Embryonic facial prominence (tissue), 1 donor: ENCODE results near the gene LYVE1.

Experiments
- DNase-seq: peaks from one replicate; pipeline ENCODE4 v3.0.0-alpha.2; 2016; ENCODE audit errors: extremely low spot score

Gene LYVE1

GRCh38 chr11:10592331-10592730, 23.9 kb upstream of the LYVE1 start:
- peak; percentile 53 for DNase-seq

GRCh38 chr11:10591741-10592140, 23.3 kb upstream of the LYVE1 start:
- no peak for DNase-seq

GRCh38 chr11:10590218-10590915, 21.9 kb upstream of the LYVE1 start:
- DNase-seq, result peak; percentile 56

GRCh38 chr11:10588904-10589303, 20.4 kb upstream of the LYVE1 start:
- DNase-seq, result no peak

- DNase-seq, result no peak
Observed at GRCh38 chr11:10587995-10588394, 19.5 kb upstream of the LYVE1 start.

GRCh38 chr11:10587388-10587787, 18.9 kb upstream of the LYVE1 start:
- DNase-seq, result no peak

- no peak for DNase-seq
Observed at GRCh38 chr11:10584071-10584501, 15.6 kb upstream of the LYVE1 start.

- DNase-seq, result no peak
Observed at GRCh38 chr11:10581481-10582019, 13.1 kb upstream of the LYVE1 start.

GRCh38 chr11:10580623-10581022, 12.2 kb upstream of the LYVE1 start:
- no peak for DNase-seq

GRCh38 chr11:10579700-10580099, 11.2 kb upstream of the LYVE1 start:
- no peak for DNase-seq

- no peak for DNase-seq
Observed at GRCh38 chr11:10576035-10576398, 7.6 kb upstream of the LYVE1 start.

- no peak for DNase-seq
Observed at GRCh38 chr11:10575346-10576034, 7.0 kb upstream of the LYVE1 start.

GRCh38 chr11:10573556-10573955, 5.1 kb upstream of the LYVE1 start:
- no peak for DNase-seq

GRCh38 chr11:10573028-10573427, 4.6 kb upstream of the LYVE1 start:
- DNase-seq, result no peak

- DNase-seq, result no peak
Observed at GRCh38 chr11:10572533-10572932, 4.1 kb upstream of the LYVE1 start.

- DNase-seq, result no peak
Observed at GRCh38 chr11:10567446-10567845, 1.0 kb downstream of the LYVE1 start.

- no peak for DNase-seq
Observed at GRCh38 chr11:10566257-10566957, 2.1 kb downstream of the LYVE1 start.

- DNase-seq, result no peak
Observed at GRCh38 chr11:10565493-10565892, 3.0 kb downstream of the LYVE1 start.

GRCh38 chr11:10564696-10565318, 3.7 kb downstream of the LYVE1 start:
- no peak for DNase-seq

GRCh38 chr11:10564030-10564429, 4.4 kb downstream of the LYVE1 start:
- DNase-seq, result no peak

- DNase-seq, result no peak
Observed at GRCh38 chr11:10561947-10562346, 6.5 kb downstream of the LYVE1 start.
